RWPE1 (cell line): ENCODE results near the gene SLC11A2.

Source experiments
- CTCF ChIA-PET: fragments of 350-600 bp; sonication (Branson Sonifier 250); formaldehyde crosslinking; extraction: SDS; loops from one replicate; lab custom pipeline; 2021; lab: Yijun Ruan, JAX
- POLR2A ChIA-PET: fragments of 400-600 bp; formaldehyde crosslinking; extraction: SDS; loops from one replicate; lab custom pipeline; 2020; ENCODE audit warnings: antibody characterized with exemption; ENCODE audit not compliant: low non-redundant PET; lab: Yijun Ruan, JAX
- DNase-seq: peaks from one replicate; pipeline ENCODE4 v3.0.0; 2012; ENCODE audit warnings: low spot score
- H3K27ac ChIP-seq: fragments of 450-650 bp; 2 replicates; pipeline ENCODE4 v1.5.1; 2017
- CTCF ChIP-seq: fragments of 450-650 bp; conservative IDR thresholded peaks from 2 replicates; pipeline ENCODE4 v1.5.1; 2017; ENCODE audit warnings: low read depth, mild to moderate bottlenecking

Gene SLC11A2

DNA sequence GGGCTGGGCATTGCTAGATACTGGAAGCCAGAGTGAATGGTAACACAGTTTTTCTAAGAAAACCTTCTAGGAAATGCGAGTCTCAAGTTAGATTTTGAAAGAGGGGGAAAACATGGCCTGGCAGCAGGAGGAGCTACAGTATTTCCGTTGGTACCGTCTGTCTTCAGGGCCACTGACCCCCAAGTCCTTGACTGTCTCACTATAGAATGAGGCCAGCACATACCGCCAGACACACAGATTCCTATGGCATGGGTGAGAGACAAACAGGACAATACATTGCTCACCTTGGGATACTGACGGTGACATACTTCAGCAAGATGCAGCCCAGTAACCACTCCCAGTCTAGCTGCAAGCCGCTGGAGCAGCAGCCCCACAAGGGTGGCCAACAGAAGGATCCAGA, 21.7 kb downstream of the SLC11A2 start:
- no peak for DNase-seq
- ChIA-PET CTCF (interaction anchor here (0.7 kb wide), 1 partner anchor 255 kb away, joined by 3 read pairs; no protein-coding TSS in a partner anchor), POLR2A (no interaction called here)
- no peak overlapping the region for H3K27ac ChIP-seq
- no peak for TF ChIP-seq CTCF

GRCh38 chr12:51001799-51002198, 24.4 kb downstream of the SLC11A2 start:
- CTCF ChIA-PET: no interaction called here
- no peak for TF ChIP-seq CTCF
- POLR2A ChIA-PET: no interaction called here

GRCh38 chr12:51000245-51000644, 25.9 kb downstream of the SLC11A2 start:
- CTCF ChIA-PET: no interaction called here
- TF ChIP-seq CTCF: no peak
- H3K27ac ChIP-seq: no peak overlapping the region
- peak; percentile 13 for DNase-seq
- POLR2A ChIA-PET: no interaction called here

More at GRCh38 chr12:51001799-51002198, 24.4 kb downstream of the SLC11A2 start:
- no peak overlapping the region for H3K27ac ChIP-seq
- DNase-seq: no peak

DNA sequence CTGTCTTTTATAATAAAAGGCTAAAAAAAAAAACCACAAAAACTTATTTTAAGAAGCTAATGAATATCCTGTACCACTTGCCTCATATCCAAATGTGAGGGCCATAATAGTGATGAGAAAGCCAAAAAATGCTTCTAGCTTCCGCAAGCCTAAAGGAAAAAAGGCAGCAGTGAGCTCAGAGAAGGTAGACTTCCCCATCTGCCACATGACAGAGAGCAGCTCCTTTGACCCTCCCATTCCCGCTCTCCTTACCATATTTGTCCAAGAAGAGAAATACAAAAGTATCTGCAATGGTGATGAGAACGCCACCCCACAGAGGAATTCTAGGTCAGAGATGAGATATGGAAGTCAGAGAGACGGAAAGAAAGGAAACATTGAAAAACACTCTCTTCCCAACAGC, 27.1 kb downstream of the SLC11A2 start:
- no peak for DNase-seq
- POLR2A ChIA-PET: no interaction called here
- no peak for TF ChIP-seq CTCF
- CTCF ChIA-PET: interaction anchor here (0.7 to 1.0 kb wide), 2 partner anchors 42 to 174 kb away, joined by 3 to 7 read pairs; no protein-coding TSS in a partner anchor
- no peak overlapping the region for H3K27ac ChIP-seq

DNA sequence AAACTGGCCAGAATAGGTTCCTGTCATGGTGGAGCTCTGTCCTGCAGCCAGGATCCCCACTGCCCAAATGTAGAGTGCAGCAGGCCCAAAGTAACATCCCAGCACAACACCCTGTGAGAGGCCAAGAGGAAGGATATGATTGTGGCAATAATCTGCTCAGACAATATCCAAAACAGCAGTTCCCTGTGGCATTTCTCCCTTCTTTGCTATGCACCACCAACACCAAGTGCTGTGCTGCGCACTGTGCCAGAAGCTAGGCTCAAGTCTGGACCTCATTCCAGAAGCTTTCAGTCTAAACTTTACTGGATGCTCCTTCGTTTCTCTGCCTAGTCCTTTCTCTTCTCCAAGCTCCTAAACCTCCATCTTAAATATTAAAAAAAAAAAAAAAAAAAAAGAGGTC, 33.4 kb downstream of the SLC11A2 start:
- no peak for TF ChIP-seq CTCF
- CTCF ChIA-PET: interaction anchor here (0.7 kb wide), 1 partner anchor 29 kb away, joined by 3 read pairs; no protein-coding TSS in a partner anchor
- POLR2A ChIA-PET: interaction anchor here (0.7 kb wide), 1 partner anchor 848 kb away, joined by 4 read pairs; no protein-coding TSS in a partner anchor
- no peak overlapping the region for H3K27ac ChIP-seq
- DNase-seq: no peak

- ChIA-PET CTCF (interaction anchor here (0.7 kb wide), 1 partner anchor 136 kb away, joined by 3 read pairs; no protein-coding TSS in a partner anchor), POLR2A (no interaction called here)
- no peak overlapping the region for H3K27ac ChIP-seq
- DNase-seq: no peak
- no peak for TF ChIP-seq CTCF
Observed at GRCh38 chr12:50991291-50991690, 34.9 kb downstream of the SLC11A2 start.
